ENCODE measurements around the gene KLHL22.

KLHL22 gene

GRCh38 chr22:20438678-20439492, 56.7 kb downstream of the KLHL22 start:
- Histone ChIP-seq H3K9ac (ENCODE audit: low read length) (peak overlapping the region; percentile 90), H3K36me3 (ENCODE audit: control insufficient read depth, insufficient read depth, low read length, severe bottlenecking) (peaks cover under 1% of the 10 kb centered on the region), H3K4me3 (ENCODE audit: low read length) (peak overlapping the region; percentile 78), H3K9me3 (ENCODE audit: control insufficient read depth, low read length) (no peaks in the 10 kb centered on the region), H3K27me3 (replicated peaks; ENCODE audit: control insufficient read depth, insufficient read depth, low read length) (no peaks in the 10 kb centered on the region), H3K4me1 (ENCODE audit: control insufficient read depth, insufficient read depth, low read length) (peaks cover 37% of the 10 kb centered on the region)
- peak; percentile 53 for DNase-seq (ENCODE audit: low read depth)

GRCh38 chr22:20438427-20438677, 57.2 kb downstream of the KLHL22 start:
- H3K9ac ChIP-seq (ENCODE audit: low read length), result peak overlapping the region; percentile 90
- H3K9me3 ChIP-seq (ENCODE audit: control insufficient read depth, low read length), result no peaks in the 10 kb centered on the region
- no peaks in the 10 kb centered on the region for H3K27me3 ChIP-seq (replicated peaks; ENCODE audit: control insufficient read depth, insufficient read depth, low read length)
- H3K4me1 ChIP-seq (ENCODE audit: control insufficient read depth, insufficient read depth, low read length), result peaks cover 37% of the 10 kb centered on the region
- H3K36me3 ChIP-seq (ENCODE audit: control insufficient read depth, insufficient read depth, low read length, severe bottlenecking), result no peaks in the 10 kb centered on the region
- DNase-seq (ENCODE audit: low read depth), result no peak
- H3K4me3 ChIP-seq (ENCODE audit: low read length), result peak overlapping the region; percentile 78

GRCh38 chr22:20437613-20438426, 57.8 kb downstream of the KLHL22 start, which contains the start of gene SCARF2:
Gene SCARF2, minus strand, starts transcription at chr22:20437825. Its CDS starts 71 bp downstream, at chr22:20437754.
- H3K9me3 ChIP-seq (ENCODE audit: control insufficient read depth, low read length), result no peaks in the 10 kb centered on the region
- H3K4me1 ChIP-seq (ENCODE audit: control insufficient read depth, insufficient read depth, low read length), result peaks cover 37% of the 10 kb centered on the region
- H3K4me3 ChIP-seq (ENCODE audit: low read length), result peak within 1 kb of the TSS; percentile 96
- peak within 1 kb of the TSS; percentile 90 for H3K9ac ChIP-seq (ENCODE audit: low read length)
- H3K27me3 ChIP-seq (replicated peaks; ENCODE audit: control insufficient read depth, insufficient read depth, low read length), result no peaks in the 10 kb centered on the region
- peak; percentile 91 for DNase-seq (ENCODE audit: low read depth)
- H3K36me3 ChIP-seq (ENCODE audit: control insufficient read depth, insufficient read depth, low read length, severe bottlenecking), result no peaks in the 10 kb centered on the region

GRCh38 chr22:20436768-20437612, 58.6 kb downstream of the KLHL22 start:
- H3K27me3 ChIP-seq (replicated peaks; ENCODE audit: control insufficient read depth, insufficient read depth, low read length), result no peaks in the 10 kb centered on the region
- H3K36me3 ChIP-seq (ENCODE audit: control insufficient read depth, insufficient read depth, low read length, severe bottlenecking), result no peaks in the 10 kb centered on the region
- H3K9ac ChIP-seq (ENCODE audit: low read length), result peak overlapping the region; percentile 90
- no peaks in the 10 kb centered on the region for H3K9me3 ChIP-seq (ENCODE audit: control insufficient read depth, low read length)
- peak overlapping the region; percentile 96 for H3K4me3 ChIP-seq (ENCODE audit: low read length)
- H3K4me1 ChIP-seq (ENCODE audit: control insufficient read depth, insufficient read depth, low read length), result peaks cover 30% of the 10 kb centered on the region
- peak; percentile 56 for DNase-seq (ENCODE audit: low read depth)

GRCh38 chr22:20436307-20436767, 59.3 kb downstream of the KLHL22 start:
- Histone ChIP-seq H3K9me3 (ENCODE audit: control insufficient read depth, low read length) (no peaks in the 10 kb centered on the region), H3K4me1 (ENCODE audit: control insufficient read depth, insufficient read depth, low read length) (peaks cover 23% of the 10 kb centered on the region), H3K9ac (ENCODE audit: low read length) (peak overlapping the region; percentile 90), H3K4me3 (ENCODE audit: low read length) (peak overlapping the region; percentile 96), H3K36me3 (ENCODE audit: control insufficient read depth, insufficient read depth, low read length, severe bottlenecking) (no peaks in the 10 kb centered on the region), H3K27me3 (replicated peaks; ENCODE audit: control insufficient read depth, insufficient read depth, low read length) (no peaks in the 10 kb centered on the region)
- DNase-seq (ENCODE audit: low read depth), result peak; percentile 86

GRCh38 chr22:20435436-20436306, 59.9 kb downstream of the KLHL22 start:
- Histone ChIP-seq H3K4me3 (ENCODE audit: low read length) (peak overlapping the region; percentile 96), H3K36me3 (ENCODE audit: control insufficient read depth, insufficient read depth, low read length, severe bottlenecking) (no peaks in the 10 kb centered on the region), H3K27me3 (replicated peaks; ENCODE audit: control insufficient read depth, insufficient read depth, low read length) (no peaks in the 10 kb centered on the region), H3K9ac (ENCODE audit: low read length) (peak overlapping the region; percentile 90), H3K9me3 (ENCODE audit: control insufficient read depth, low read length) (no peaks in the 10 kb centered on the region), H3K4me1 (ENCODE audit: control insufficient read depth, insufficient read depth, low read length) (peaks cover 20% of the 10 kb centered on the region)
- DNase-seq (ENCODE audit: low read depth), result peak; percentile 32

- DNase-seq (ENCODE audit: low read depth), result no peak
- Histone ChIP-seq H3K27me3 (replicated peaks; ENCODE audit: control insufficient read depth, insufficient read depth, low read length) (no peaks in the 10 kb centered on the region), H3K4me1 (ENCODE audit: control insufficient read depth, insufficient read depth, low read length) (peaks cover 20% of the 10 kb centered on the region), H3K9ac (ENCODE audit: low read length) (no peak overlapping the region), H3K4me3 (ENCODE audit: low read length) (no peak overlapping the region), H3K9me3 (ENCODE audit: control insufficient read depth, low read length) (no peaks in the 10 kb centered on the region), H3K36me3 (ENCODE audit: control insufficient read depth, insufficient read depth, low read length, severe bottlenecking) (no peaks in the 10 kb centered on the region)
Measured at GRCh38 chr22:20434773-20435172, 60.8 kb downstream of the KLHL22 start.

- H3K9ac ChIP-seq (ENCODE audit: low read length), result no peak overlapping the region
- no peaks in the 10 kb centered on the region for H3K36me3 ChIP-seq (ENCODE audit: control insufficient read depth, insufficient read depth, low read length, severe bottlenecking)
- H3K27me3 ChIP-seq (replicated peaks; ENCODE audit: control insufficient read depth, insufficient read depth, low read length), result no peaks in the 10 kb centered on the region
- no peak for DNase-seq (ENCODE audit: low read depth)
- no peaks in the 10 kb centered on the region for H3K9me3 ChIP-seq (ENCODE audit: control insufficient read depth, low read length)
- H3K4me1 ChIP-seq (ENCODE audit: control insufficient read depth, insufficient read depth, low read length), result peaks cover 18% of the 10 kb centered on the region
- H3K4me3 ChIP-seq (ENCODE audit: low read length), result no peak overlapping the region
Measured at GRCh38 chr22:20434264-20434751, 61.3 kb downstream of the KLHL22 start.

- Histone ChIP-seq H3K9me3 (ENCODE audit: control insufficient read depth, low read length) (no peaks in the 10 kb centered on the region), H3K36me3 (ENCODE audit: control insufficient read depth, insufficient read depth, low read length, severe bottlenecking) (peaks cover 3% of the 10 kb centered on the region), H3K9ac (ENCODE audit: low read length) (no peak overlapping the region), H3K4me3 (ENCODE audit: low read length) (no peak overlapping the region), H3K4me1 (ENCODE audit: control insufficient read depth, insufficient read depth, low read length) (peaks cover 12% of the 10 kb centered on the region), H3K27me3 (replicated peaks; ENCODE audit: control insufficient read depth, insufficient read depth, low read length) (no peaks in the 10 kb centered on the region)
- DNase-seq (ENCODE audit: low read depth), result no peak
Measured at GRCh38 chr22:20433686-20434241, 61.8 kb downstream of the KLHL22 start.

GRCh38 chr22:20433191-20433590, 62.4 kb downstream of the KLHL22 start:
- no peak overlapping the region for H3K9ac ChIP-seq (ENCODE audit: low read length)
- no peak for DNase-seq (ENCODE audit: low read depth)
- peaks cover 8% of the 10 kb centered on the region for H3K4me1 ChIP-seq (ENCODE audit: control insufficient read depth, insufficient read depth, low read length)
- no peaks in the 10 kb centered on the region for H3K9me3 ChIP-seq (ENCODE audit: control insufficient read depth, low read length)
- H3K36me3 ChIP-seq (ENCODE audit: control insufficient read depth, insufficient read depth, low read length, severe bottlenecking), result peaks cover 7% of the 10 kb centered on the region
- H3K27me3 ChIP-seq (replicated peaks; ENCODE audit: control insufficient read depth, insufficient read depth, low read length), result no peaks in the 10 kb centered on the region
- no peak overlapping the region for H3K4me3 ChIP-seq (ENCODE audit: low read length)

Measured in adipocyte (in vitro differentiated cells).